Bronchial smooth muscle cell (primary cell): ENCODE results near the gene ZNF266. TPM values are rescaled to one million over a fixed set of nuclear protein-coding genes. Genes with fewer than 3 reads are reported as not detected.

Source experiments
- total RNA-seq: library from RNA; depleted of rRNA; stranded (reverse); fragments of >200 nt; gene quantifications from 2 replicates; pipeline ENCODE4 v1.2.1, GENCODE V29; 2014

ZNF266 gene
- total RNA-seq: 8.2 and 9.3 TPM in 2 replicates

DNA sequence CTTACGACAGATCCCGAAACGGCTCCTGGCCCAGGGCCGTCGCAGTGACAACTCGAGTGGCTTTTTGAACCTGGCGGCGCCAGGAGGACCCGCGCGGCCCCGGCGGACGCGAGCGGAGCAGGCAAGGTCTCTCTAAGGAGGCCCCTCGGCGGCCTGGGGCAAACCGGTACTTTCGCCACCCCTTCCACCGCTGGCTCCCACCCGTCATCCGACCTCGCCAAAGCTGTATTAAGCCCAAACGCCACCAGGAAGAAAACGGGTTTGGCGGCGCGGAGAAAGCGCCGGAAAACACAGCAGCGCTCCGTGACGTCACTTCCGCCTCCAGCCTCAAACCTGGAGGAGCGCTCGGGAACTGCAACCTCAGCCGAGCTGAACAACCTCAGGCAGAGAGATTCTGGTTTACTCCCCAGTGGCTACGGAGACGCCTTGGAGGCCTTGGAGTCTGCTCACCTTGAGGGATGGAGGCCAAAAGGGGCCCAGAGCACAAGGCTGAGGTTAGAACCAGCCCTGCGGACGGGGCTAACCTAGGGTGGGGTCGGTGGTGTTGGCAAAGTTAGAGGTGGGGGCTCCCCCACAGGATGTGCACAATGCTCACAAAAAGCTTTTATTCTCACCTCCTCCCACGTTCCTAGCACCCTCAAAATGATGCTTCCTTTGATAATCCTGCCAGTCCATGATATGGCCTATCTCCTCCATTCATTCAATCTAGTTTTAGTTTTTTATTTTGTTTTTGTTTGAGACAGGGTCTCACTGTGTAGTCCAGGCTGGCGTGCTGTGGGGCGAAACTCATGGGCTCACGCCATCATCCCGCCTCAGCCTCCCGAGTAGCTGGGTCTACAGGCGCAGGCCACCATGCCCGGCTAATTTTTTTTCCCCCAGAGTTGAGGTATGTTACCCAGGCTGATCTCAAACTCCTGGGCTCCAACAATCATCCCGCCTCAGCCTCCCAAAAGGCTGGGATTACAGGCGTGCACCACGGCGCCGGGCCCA, at the start of gene ZNF266:
ZNF266 (minus strand) TSS at position 295 of the 990 bp plus-strand sequence. CDS start 15,484 bp downstream, outside the sequence.

DNA sequence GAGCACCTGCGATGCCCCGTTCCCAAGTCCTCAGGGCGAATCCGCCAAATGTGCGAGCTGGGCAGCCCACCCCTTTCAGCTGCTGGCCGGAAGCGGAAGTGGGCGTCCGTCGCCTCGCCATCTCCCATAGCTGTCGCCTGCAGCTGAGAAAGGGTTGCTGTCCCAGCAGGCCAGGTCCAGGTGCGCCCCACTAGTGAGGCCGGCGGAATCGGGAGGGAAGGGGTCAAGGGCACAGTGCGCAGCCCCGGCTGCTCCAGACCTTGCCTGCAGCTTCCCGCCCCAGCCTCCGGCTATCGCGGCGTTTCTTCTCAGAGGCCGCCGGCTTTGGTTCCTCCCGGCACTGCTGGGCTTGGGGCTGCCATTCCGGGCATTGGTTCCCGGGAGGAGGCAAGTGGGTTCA, 72.5 kb downstream of the ZNF266 start, which contains the start of gene ZNF177:
ZNF177 (plus strand) TSS at position 109 of the 400 bp plus-strand sequence. CDS start 15,299 bp downstream, outside the sequence.

Other genes with a start within 250 kb of the ZNF266 start
- gene OR7D4, start 216.0 kb downstream of the ZNF266 start, total RNA-seq: not detected in 2 replicates
- gene OR7E24, start 184.6 kb downstream of the ZNF266 start, total RNA-seq: not detected in 2 replicates
- 5.7 and 6.9 TPM in 2 replicates for gene ZNF699, start 125.7 kb downstream of the ZNF266 start, total RNA-seq
- gene ZNF559, start 111.4 kb downstream of the ZNF266 start, total RNA-seq: 9.0 and 10.6 TPM in 2 replicates
- gene ZNF177, start 72.6 kb downstream of the ZNF266 start, total RNA-seq: 1.5 and 2.0 TPM in 2 replicates
- 0.79 and 1.2 TPM in 2 replicates for gene ZNF560, start 63.0 kb upstream of the ZNF266 start, total RNA-seq
- 22.4 and 23.5 TPM in 2 replicates for gene ZNF426, start 103.1 kb upstream of the ZNF266 start, total RNA-seq
- 24.0 and 33.1 TPM in 2 replicates for gene ZNF121, start 148.9 kb upstream of the ZNF266 start, total RNA-seq
- gene ZNF561, start 185.7 kb upstream of the ZNF266 start, total RNA-seq: 43.0 and 68.2 TPM in 2 replicates
- gene ZNF562, start 239.5 kb upstream of the ZNF266 start, total RNA-seq: 12.6 and 28.4 TPM in 2 replicates